Hair follicular keratinocyte (primary cell): ENCODE results near the gene CFAP52. TPM values are rescaled to one million over a fixed set of nuclear protein-coding genes. Genes with fewer than 3 reads are reported as not detected.

ENCODE experiments used
- total RNA-seq: library from RNA; depleted of rRNA; stranded (reverse); fragments of >200 nt; gene quantifications from 2 replicates; pipeline ENCODE4 v1.2.3, GENCODE V29; 2015

The CFAP52 gene
- not detected in 2 replicates for total RNA-seq

DNA sequence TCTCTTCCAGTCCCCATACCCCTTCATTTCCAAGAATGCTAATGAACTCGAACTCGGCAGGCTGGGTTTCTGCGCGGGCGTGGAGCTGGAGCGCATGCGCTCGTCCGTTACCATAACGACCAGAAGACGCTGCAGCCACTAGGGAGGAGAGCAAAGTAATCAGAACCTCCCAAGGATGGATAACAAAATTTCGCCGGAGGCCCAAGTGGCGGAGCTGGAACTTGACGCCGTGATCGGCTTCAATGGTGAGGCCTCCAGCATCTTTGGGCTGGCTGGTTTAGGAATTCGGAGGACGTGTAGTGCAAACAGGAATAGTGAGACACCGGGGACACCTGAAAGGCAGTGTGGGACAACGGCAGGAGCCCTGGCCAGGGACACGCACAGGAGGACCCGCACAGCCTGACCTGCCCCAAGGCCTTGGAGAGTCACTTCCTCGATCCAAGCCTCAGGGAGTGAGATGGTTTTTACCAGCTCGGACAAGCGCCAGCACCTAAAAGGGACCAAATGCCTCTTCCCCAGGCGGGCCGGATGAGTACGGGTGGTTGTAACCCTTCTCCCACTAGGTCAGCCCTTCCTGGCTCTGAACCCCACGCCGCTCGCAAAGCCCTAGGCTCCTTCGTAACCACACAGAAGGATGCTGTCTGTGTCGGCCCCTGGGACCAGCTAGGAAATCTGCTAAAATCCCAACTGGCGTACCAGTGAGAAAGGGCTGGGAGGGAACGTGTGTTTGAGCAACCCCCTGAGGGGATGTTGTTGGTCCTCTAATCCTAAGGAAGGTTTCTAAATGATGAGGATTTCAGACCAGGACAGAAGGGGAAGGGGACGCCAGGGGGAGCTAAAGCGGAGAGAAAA is at the start of gene CFAP52:
CFAP52 (plus strand) TSS at position 122 of the 852 bp plus-strand sequence; CDS start at position 176, 54 bp downstream.

DNA sequence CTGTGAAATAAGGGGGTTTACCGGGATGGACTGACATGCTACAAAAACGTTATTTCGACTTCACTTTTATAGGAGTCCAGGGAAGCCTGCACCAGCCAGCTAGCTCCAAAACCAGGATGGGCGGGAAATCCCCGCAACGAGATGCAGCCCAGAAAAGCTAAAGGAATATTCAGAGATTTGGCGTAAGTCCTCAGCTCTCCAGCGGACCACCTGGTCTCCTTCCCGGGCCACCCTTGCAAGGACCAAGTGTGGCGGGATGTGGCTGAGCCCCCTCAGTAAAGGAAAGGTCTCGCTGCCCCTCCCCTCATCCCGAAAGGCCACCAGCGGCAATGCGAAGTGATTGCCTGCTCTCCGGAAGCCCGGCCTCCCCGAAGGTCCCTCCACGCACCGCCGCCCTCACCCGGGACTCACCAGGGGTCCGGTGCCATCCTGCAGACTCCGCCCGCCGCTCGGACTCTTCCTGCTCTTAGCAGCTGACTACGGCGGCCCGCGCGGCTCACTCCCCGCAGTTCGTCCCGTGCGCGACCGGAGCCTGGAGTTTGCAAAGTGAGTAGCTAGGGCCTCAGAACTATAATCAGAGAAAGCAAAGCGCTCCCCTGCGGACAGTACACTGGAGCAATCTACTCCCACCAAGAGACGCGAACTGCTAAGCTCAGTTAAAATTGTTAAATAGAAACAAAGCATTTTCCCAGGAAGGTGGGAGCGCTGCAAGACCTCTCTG is 901 bp upstream of the CFAP52 start, which contains the start of gene STX8:
STX8 (minus strand) TSS at position 440 of the 721 bp plus-strand sequence; CDS start at position 428, 12 bp downstream.

DNA sequence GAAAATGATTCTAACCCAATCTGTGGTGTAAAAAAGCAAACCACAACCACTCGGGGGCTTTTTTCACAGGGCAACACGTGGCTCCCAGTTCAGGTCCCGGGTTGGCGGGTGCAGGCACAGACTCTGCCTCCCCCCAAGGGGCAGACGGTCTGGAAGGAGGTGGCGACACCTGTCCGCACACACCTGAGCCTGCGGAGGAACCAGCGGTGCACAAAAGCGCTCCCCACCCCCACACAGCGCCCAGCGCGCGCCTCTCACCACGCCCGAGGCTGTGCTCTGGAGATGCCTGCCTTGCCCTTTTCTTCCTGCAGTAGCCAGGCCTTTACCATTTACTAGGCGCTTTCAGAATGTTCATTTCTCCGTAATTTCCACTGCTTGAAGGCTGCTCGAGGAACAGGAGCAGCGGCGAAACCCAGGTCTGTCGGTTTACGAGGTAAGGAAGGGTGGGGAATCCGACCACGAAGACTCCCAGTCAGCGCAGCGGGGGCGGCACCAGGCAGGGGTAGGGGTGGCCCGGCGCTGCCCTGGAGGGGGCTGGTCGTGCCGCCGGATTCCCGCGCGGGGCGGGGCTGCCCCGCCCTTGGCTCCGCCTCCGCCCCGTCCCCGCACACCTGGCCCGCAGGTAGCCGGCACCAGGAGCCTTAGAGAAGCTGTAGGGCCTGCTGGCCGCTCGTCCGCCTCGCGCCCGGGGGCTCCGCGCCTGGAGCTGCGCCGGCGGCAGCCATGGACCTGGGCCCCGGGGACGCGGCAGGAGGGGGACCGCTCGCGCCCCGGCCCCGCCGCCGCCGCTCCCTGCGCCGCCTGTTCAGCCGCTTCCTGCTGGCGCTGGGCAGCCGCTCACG is 68.7 kb downstream of the CFAP52 start, which contains the start of gene USP43:
USP43 (plus strand) TSS at position 608 of the 842 bp plus-strand sequence; CDS start at position 724, 116 bp downstream.

Other genes starting within 250 kb of the CFAP52 start
- 61.3 and 73.6 TPM in 2 replicates for gene STX8, start 822 bp upstream of the CFAP52 start, total RNA-seq
- 6.9 and 11.4 TPM in 2 replicates for gene USP43, start 68.9 kb downstream of the CFAP52 start, total RNA-seq
- gene DHRS7C, start 214.9 kb downstream of the CFAP52 start, total RNA-seq, result not detected in 2 replicates
- not detected in 2 replicates for gene GSG1L2, start 245.4 kb downstream of the CFAP52 start, total RNA-seq
- not detected in 2 replicates for gene GLP2R, start 249.3 kb downstream of the CFAP52 start, total RNA-seq